Suprapubic skin (tissue), 4 donors: ENCODE data around the gene PAK1IP1.

Experiments
- EP300 ChIP-seq: sonication (generic); formaldehyde crosslinking; IDR thresholded peaks from one replicate; pipeline ENCODE4 v1.6.1; 2017; ENCODE audit warnings: antibody characterized with exemption
- POLR2A ChIP-seq, 2 donors: fragments of 450-650 bp; IDR thresholded peaks; one replicate each; pipeline ENCODE4 v1.6.1; 2017; ENCODE audit warnings: antibody characterized with exemption in 2 of 2, mild to moderate bottlenecking in 2 of 2, moderate library complexity in 2 of 2
- POLR2AphosphoS5 ChIP-seq, 3 donors: sonication (generic); formaldehyde crosslinking; IDR thresholded peaks; one replicate each; pipeline ENCODE4 v1.6.1; 2017; ENCODE audit warnings: antibody characterized with exemption in 3 of 3
- TF ChIP-seq, protein P1 (sequence below), 2 donors: fragments of 200-600 bp in 1 of 2; fragments of 450-650 bp in 1 of 2; sonication (generic) in 1 of 2; IDR thresholded peaks; one replicate each; pipeline ENCODE4 v1.5.1; 2016 to 2019; ENCODE audit warnings: antibody characterized with exemption in 2 of 2, mild to moderate bottlenecking in 1 of 2, moderate library complexity in 1 of 2

DNA sequence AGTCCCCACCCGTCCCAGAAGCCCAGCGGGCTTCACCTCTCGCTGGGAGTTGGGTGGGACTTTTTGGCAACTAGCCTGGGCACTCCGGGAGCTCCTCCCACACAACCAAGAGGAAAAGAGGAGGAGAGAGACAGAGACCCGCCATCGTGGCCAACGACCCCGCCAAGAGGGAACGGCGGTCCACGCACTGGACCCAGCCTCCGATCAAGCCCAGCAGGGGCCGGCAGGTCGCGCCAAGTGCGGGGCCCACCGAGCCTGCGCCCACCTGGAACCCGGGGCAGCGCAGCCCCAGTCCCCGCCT, 25.1 kb downstream of the PAK1IP1 start:
- TF ChIP-seq, protein P1, sequence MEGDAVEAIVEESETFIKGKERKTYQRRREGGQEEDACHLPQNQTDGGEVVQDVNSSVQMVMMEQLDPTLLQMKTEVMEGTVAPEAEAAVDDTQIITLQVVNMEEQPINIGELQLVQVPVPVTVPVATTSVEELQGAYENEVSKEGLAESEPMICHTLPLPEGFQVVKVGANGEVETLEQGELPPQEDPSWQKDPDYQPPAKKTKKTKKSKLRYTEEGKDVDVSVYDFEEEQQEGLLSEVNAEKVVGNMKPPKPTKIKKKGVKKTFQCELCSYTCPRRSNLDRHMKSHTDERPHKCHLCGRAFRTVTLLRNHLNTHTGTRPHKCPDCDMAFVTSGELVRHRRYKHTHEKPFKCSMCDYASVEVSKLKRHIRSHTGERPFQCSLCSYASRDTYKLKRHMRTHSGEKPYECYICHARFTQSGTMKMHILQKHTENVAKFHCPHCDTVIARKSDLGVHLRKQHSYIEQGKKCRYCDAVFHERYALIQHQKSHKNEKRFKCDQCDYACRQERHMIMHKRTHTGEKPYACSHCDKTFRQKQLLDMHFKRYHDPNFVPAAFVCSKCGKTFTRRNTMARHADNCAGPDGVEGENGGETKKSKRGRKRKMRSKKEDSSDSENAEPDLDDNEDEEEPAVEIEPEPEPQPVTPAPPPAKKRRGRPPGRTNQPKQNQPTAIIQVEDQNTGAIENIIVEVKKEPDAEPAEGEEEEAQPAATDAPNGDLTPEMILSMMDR (IDR thresholded peaks at IDR 0.05), result no peak
- TF ChIP-seq POLR2A (IDR thresholded peaks at IDR 0.05) (no peak), POLR2AphosphoS5 (IDR thresholded peaks at IDR 0.05) (no peak), EP300 (no peak)
